ENCODE data around the gene GNAQ. TPM values are rescaled to one million over a fixed set of nuclear protein-coding genes. Genes with fewer than 3 reads are reported as not detected.

The GNAQ gene
- total RNA-seq, 6 experiments from 2014 or later, result 41.6 to 45.8 (median 44.3) TPM

DNA sequence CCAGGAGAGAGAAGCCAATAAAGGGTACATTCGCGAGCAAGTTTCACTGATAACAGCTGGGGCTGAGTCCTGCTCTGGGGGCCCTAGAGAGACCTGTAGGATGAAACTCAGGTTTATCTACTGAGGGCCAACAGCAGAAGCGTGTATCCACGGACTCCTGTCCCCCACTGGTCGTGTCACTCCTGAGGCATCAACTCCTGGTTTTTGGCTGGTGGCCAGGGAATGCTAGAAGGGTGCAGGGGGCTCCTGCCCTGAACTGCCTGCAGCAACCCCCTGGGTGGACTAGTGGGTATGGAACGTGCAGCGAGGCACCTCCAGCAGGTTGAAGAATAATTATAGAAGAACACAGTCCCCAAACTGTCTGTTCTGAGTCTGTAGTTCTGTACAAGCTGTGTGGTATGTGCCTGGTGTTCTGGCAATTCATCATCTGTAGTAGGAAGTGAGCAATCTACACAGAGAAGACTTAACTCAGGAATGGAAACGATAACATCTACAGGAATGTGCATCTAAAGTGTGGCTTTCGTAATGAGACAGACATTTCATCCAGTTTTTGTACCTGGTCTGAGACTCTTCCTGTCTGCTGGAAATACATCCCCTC lies 319.0 kb downstream of the GNAQ start:
- TF ChIP-seq, protein P1, sequence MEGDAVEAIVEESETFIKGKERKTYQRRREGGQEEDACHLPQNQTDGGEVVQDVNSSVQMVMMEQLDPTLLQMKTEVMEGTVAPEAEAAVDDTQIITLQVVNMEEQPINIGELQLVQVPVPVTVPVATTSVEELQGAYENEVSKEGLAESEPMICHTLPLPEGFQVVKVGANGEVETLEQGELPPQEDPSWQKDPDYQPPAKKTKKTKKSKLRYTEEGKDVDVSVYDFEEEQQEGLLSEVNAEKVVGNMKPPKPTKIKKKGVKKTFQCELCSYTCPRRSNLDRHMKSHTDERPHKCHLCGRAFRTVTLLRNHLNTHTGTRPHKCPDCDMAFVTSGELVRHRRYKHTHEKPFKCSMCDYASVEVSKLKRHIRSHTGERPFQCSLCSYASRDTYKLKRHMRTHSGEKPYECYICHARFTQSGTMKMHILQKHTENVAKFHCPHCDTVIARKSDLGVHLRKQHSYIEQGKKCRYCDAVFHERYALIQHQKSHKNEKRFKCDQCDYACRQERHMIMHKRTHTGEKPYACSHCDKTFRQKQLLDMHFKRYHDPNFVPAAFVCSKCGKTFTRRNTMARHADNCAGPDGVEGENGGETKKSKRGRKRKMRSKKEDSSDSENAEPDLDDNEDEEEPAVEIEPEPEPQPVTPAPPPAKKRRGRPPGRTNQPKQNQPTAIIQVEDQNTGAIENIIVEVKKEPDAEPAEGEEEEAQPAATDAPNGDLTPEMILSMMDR (IDR thresholded peaks at IDR 0.05), result no peak
- peaks cover 27% of the 10 kb centered on the region for H3K36me3 Mint-ChIP-seq (ENCODE audit: low read depth)
- H3K27ac Mint-ChIP-seq, result peak overlapping the region; percentile 82
- no peaks in the 10 kb centered on the region; the same call in 1 of the 2 replicates for H3K27me3 Mint-ChIP-seq (ENCODE audit: insufficient read depth)
- H3K4me3 Mint-ChIP-seq, result peak overlapping the region; percentile 75
- peak; percentile 85 for DNase-seq
- H3K9me3 Mint-ChIP-seq, result peaks cover 27% of the 10 kb centered on the region
- H3K4me1 Mint-ChIP-seq (ENCODE audit: low read depth), result peaks cover 91% of the 10 kb centered on the region

DNA sequence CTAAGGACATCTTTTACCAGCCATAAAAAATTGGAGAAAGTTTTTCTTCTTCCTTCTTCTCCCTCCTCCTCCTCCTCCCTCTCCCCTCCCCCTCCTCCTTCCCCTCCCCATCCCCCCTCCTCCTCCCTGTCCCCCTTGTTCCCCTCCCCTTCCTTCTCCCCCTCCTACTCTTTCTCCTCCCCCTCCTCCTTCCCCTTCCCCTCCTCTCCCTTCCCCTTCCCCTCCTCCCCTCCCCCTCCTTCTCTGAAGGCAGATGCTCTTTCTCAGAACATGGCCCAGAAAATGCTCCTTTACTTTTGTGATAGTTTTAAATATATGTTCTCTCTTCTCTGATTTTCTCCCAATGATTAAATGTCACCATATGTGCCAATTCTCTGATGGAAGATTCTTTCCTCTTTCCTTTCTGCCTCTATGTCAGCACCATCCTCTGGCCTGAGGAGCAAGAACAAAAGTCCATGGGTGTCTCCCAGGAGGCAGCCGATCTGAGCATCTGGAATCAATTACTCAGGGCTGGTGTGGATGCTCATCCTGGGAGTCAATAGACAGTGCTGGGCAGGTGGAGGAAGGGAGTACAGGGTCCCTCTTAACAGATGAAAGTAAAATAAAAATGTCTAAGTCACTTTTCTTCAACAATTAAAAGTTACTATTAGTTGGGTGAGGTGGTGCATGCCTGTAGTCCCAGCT lies 320.5 kb downstream of the GNAQ start:
- Mint-ChIP-seq H3K36me3 (ENCODE audit: low read depth) (peaks cover 23% of the 10 kb centered on the region), H3K27me3 (ENCODE audit: insufficient read depth) (no peaks in the 10 kb centered on the region; the same call in 1 of the 2 replicates), H3K9me3 (peaks cover 27% of the 10 kb centered on the region), H3K4me1 (ENCODE audit: low read depth) (peaks cover 89% of the 10 kb centered on the region), H3K27ac (peak overlapping the region; percentile 27; the same call in 1 of the 2 replicates), H3K4me3 (no peak overlapping the region; the same call in 1 of the 2 replicates)
- no peak for DNase-seq
- TF ChIP-seq, protein P1 (IDR thresholded peaks at IDR 0.05), result no peak

DNA sequence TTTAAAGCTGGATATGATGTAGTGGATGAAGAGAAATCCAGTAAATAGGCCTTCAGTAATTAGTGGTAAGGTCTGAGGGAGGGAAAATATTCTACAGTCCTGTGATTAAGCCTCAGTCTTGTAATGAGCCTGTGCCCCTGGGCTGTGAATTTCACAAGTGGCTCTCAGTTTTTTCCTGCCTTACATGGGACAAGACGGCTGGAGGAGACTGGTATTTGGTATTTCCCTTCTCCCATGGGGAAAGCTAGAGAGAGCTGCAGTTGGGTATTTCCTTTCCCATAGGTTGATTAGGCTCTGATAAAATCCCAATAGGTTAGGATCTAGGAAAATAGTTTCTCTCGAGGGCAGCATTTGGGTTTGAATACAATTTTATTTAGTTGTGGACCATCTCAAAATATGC lies 321.3 kb downstream of the GNAQ start:
- TF ChIP-seq, protein P1 (IDR thresholded peaks at IDR 0.05), result no peak
- DNase-seq, result no peak
- peaks cover 83% of the 10 kb centered on the region for H3K4me1 Mint-ChIP-seq (ENCODE audit: low read depth)
- peaks cover 27% of the 10 kb centered on the region for H3K9me3 Mint-ChIP-seq
- no peak overlapping the region for H3K27ac Mint-ChIP-seq
- no peak overlapping the region for H3K4me3 Mint-ChIP-seq
- H3K27me3 Mint-ChIP-seq (ENCODE audit: insufficient read depth), result no peaks in the 10 kb centered on the region; the same call in 1 of the 2 replicates
- H3K36me3 Mint-ChIP-seq (ENCODE audit: low read depth), result peaks cover 23% of the 10 kb centered on the region

DNA sequence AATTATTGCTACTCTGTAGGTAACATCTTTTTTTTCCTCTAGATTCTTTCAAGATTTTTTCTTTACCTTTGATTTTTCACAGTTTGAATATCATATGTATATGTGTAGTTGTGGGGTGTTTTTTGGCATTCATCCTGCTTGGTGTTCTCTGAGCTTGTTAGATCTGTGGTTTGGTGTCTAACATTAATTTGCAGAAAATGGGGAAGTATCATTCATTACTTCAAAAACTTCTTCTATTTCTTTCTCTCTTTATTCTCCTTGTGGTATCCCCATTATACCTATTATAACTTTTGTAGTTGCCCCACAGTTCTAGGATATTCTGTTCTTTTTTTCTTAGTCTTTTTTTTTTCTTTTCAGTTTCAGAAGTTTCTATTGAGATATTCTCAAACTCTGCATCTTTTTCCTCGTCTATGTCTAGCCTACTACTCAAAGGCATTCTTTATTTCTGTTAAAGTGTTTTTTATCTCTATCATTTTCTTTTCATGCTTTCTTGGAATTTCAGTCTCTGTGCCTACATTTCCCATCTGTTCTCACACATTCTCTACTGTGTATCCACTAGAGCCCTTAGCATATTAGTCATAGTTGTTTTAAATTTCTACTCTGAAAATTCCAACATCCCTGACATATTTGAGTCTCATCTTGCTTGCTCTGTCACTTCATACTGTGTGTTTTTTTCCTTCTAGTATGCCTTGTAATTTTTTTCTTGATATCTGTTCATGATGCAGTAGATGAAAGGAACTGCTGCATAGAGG lies 323.4 kb downstream of the GNAQ start:
- peaks cover 27% of the 10 kb centered on the region for H3K9me3 Mint-ChIP-seq
- H3K4me1 Mint-ChIP-seq (ENCODE audit: low read depth), result peaks cover 63% of the 10 kb centered on the region
- H3K27ac Mint-ChIP-seq, result peak overlapping the region; percentile 62
- no peaks in the 10 kb centered on the region for H3K27me3 Mint-ChIP-seq (ENCODE audit: insufficient read depth)
- peak overlapping the region; percentile 49 for H3K4me3 Mint-ChIP-seq
- TF ChIP-seq, protein P1 (IDR thresholded peaks at IDR 0.05), result no peak
- H3K36me3 Mint-ChIP-seq (ENCODE audit: low read depth), result peaks cover 23% of the 10 kb centered on the region
- DNase-seq, result peak; percentile 70

DNA sequence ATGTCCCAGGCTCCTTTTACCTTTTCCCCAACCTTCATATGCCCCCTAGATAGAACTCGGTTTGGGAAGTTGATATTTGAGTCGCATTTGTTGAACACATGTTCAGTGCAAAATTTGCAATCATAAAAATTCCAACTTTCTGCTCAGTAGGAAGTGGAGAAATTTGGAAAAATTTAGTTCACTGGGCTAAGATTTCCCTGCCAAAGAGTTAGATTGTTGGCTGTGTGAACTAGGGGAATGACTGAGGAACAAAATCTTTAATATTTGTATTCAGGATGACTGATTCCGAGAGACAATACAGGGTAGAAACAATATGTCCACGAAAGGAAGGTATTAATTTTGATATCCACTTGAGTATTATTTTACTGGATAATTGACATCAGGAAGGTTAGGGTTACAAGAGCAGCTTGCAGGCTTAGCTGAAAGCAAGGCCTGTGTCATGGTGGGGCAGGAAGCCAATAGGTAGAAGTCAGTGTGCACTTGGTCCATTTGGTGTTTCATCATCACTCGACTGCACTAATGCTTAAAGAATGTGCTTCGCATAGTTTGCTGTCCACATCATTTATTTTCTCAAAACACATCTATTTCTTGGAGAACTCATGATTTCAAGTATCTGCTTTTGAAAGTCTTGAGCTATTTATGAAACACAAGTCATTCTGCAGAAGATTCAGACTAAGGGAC lies 324.1 kb downstream of the GNAQ start:
- TF ChIP-seq, protein P1 (IDR thresholded peaks at IDR 0.05), result no peak
- DNase-seq, result peak; percentile 94
- Mint-ChIP-seq H3K27me3 (ENCODE audit: insufficient read depth) (no peaks in the 10 kb centered on the region), H3K4me3 (no peak overlapping the region), H3K36me3 (ENCODE audit: low read depth) (peaks cover 18% of the 10 kb centered on the region), H3K27ac (peak overlapping the region; percentile 62), H3K4me1 (ENCODE audit: low read depth) (peaks cover 55% of the 10 kb centered on the region), H3K9me3 (peaks cover 27% of the 10 kb centered on the region)

Measured in HFFc6 (cell line).